ENCODE data around the gene ATP5IF1. TPM values are rescaled to one million over a fixed set of nuclear protein-coding genes. Genes with fewer than 3 reads are reported as not detected.

Gene ATP5IF1
- polyA plus RNA-seq, 10 donors = 69.0 to 104 (median 76.6) TPM

Other genes with a start within 250 kb of the ATP5IF1 start
- 10 to 100 TPM; 13.1 to 23.1 (median 17.5) TPM for gene EYA3, start 147.5 kb upstream of the ATP5IF1 start, polyA plus RNA-seq (ENCODE audit: insufficient read length in 10 of 10)
- gene PTAFR, start 59.4 kb upstream of the ATP5IF1 start, polyA plus RNA-seq (ENCODE audit: insufficient read length in 10 of 10) = 1 to 10 TPM; 1.5 to 2.6 (median 2.0) TPM
- 10 to 100 TPM; 76.1 to 98.4 (median 83.6) TPM for gene DNAJC8, start 3.1 kb upstream of the ATP5IF1 start, polyA plus RNA-seq (ENCODE audit: insufficient read length in 10 of 10)
- gene SESN2, start 23.4 kb downstream of the ATP5IF1 start, polyA plus RNA-seq (ENCODE audit: insufficient read length in 10 of 10) = 1 to 10 TPM; 2.3 to 4.3 (median 3.5) TPM
- 10 to 100 TPM; 11.0 to 15.9 (median 12.9) TPM for gene MED18, start 92.9 kb downstream of the ATP5IF1 start, polyA plus RNA-seq (ENCODE audit: insufficient read length in 10 of 10)
- 10 to 100 TPM; 22.1 to 35.7 (median 27.7) TPM for gene PHACTR4, start 133.6 kb downstream of the ATP5IF1 start, polyA plus RNA-seq (ENCODE audit: insufficient read length in 10 of 10)